ENCODE data around the gene MICOS13.

MICOS13 gene

DNA sequence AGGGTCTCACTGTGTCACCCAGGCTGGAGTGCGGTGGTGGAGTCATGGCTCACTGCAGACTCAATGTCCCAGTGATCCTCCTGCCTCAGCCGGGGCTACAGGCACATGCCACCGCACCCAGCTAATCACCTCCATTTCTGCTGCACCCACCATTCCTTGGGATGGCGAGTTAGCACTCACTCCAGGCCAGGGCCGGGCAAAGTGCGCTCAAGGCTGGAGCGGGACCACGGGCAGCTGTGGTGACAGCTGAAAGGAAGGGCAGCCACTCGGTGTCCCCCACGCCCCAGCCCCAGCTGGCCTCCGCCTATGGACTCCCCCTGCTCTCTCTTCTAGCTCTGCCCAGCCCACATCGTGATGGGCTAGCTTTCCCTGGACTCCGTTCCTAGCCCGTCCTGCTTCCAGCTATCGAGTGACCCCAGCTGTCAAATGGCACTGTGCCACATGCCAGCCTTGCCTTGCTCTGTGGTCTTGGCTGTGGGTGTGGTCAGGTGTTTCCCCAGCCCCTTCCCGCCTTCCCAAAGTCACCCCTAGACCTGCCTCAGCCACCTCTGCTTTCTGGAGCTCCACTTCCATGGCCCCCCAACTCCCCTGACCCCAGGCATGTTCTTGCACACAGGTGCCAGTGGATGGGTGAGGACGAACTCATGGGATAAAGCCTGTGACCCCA, 4.1 kb downstream of the MICOS13 start:
- no peaks in the 10 kb centered on the region for H4K20me1 ChIP-seq (ENCODE audit: insufficient read depth, low read length)
- H3K9ac ChIP-seq (ENCODE audit: low read length): no peak overlapping the region
- TF ChIP-seq EZH2phosphoT487 (IDR thresholded peaks at IDR 0.05; ENCODE audit: low read depth): no peak
- TF ChIP-seq, protein P1, sequence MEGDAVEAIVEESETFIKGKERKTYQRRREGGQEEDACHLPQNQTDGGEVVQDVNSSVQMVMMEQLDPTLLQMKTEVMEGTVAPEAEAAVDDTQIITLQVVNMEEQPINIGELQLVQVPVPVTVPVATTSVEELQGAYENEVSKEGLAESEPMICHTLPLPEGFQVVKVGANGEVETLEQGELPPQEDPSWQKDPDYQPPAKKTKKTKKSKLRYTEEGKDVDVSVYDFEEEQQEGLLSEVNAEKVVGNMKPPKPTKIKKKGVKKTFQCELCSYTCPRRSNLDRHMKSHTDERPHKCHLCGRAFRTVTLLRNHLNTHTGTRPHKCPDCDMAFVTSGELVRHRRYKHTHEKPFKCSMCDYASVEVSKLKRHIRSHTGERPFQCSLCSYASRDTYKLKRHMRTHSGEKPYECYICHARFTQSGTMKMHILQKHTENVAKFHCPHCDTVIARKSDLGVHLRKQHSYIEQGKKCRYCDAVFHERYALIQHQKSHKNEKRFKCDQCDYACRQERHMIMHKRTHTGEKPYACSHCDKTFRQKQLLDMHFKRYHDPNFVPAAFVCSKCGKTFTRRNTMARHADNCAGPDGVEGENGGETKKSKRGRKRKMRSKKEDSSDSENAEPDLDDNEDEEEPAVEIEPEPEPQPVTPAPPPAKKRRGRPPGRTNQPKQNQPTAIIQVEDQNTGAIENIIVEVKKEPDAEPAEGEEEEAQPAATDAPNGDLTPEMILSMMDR (IDR thresholded peaks at IDR 0.05; ENCODE audit: low read depth, low read length): no peak
- H2AFZ ChIP-seq (ENCODE audit: low read depth, low read length): no peak overlapping the region
- peaks cover 17% of the 10 kb centered on the region for H3K36me3 ChIP-seq (replicated peaks; ENCODE audit: low read depth, low read length)
- H3K27me3 ChIP-seq (ENCODE audit: low read depth, low read length): no peaks in the 10 kb centered on the region
- no peak overlapping the region for H3K4me2 ChIP-seq (ENCODE audit: low read length)
- no peak overlapping the region for H3K4me3 ChIP-seq (ENCODE audit: low read length)
- peaks cover 11% of the 10 kb centered on the region; the same call in 1 of the 2 replicates for H3K4me1 ChIP-seq (ENCODE audit: low read length)
- peaks cover 12% of the 10 kb centered on the region for H3K79me2 ChIP-seq (ENCODE audit: low read length)
- H3K27ac ChIP-seq (ENCODE audit: low read length): no peak overlapping the region
- H3K9me3 ChIP-seq (ENCODE audit: insufficient read depth, low read length): no peaks in the 10 kb centered on the region

GRCh38 chr19:5674714-5675113, 5.6 kb downstream of the MICOS13 start:
- no peak overlapping the region for H3K4me2 ChIP-seq (ENCODE audit: low read length)
- H3K4me3 ChIP-seq (ENCODE audit: low read length): no peak overlapping the region
- no peaks in the 10 kb centered on the region for H3K9me3 ChIP-seq (ENCODE audit: insufficient read depth, low read length)
- H3K79me2 ChIP-seq (ENCODE audit: low read length): peaks cover 7% of the 10 kb centered on the region
- no peak overlapping the region for H2AFZ ChIP-seq (ENCODE audit: low read depth, low read length)
- no peak overlapping the region for H3K27ac ChIP-seq (ENCODE audit: low read length)
- no peak for TF ChIP-seq EZH2phosphoT487 (IDR thresholded peaks at IDR 0.05; ENCODE audit: low read depth)
- TF ChIP-seq, protein P1 (IDR thresholded peaks at IDR 0.05; ENCODE audit: low read depth, low read length): no peak
- peaks cover 7% of the 10 kb centered on the region; the same call in 1 of the 2 replicates for H3K4me1 ChIP-seq (ENCODE audit: low read length)
- no peaks in the 10 kb centered on the region for H3K27me3 ChIP-seq (ENCODE audit: low read depth, low read length)
- no peak overlapping the region for H3K9ac ChIP-seq (ENCODE audit: low read length)
- peaks cover 21% of the 10 kb centered on the region for H3K36me3 ChIP-seq (replicated peaks; ENCODE audit: low read depth, low read length)
- no peaks in the 10 kb centered on the region for H4K20me1 ChIP-seq (ENCODE audit: insufficient read depth, low read length)

- Histone ChIP-seq H3K4me2 (ENCODE audit: low read length) (no peak overlapping the region), H3K9me3 (ENCODE audit: insufficient read depth, low read length) (no peaks in the 10 kb centered on the region), H3K9ac (ENCODE audit: low read length) (no peak overlapping the region), H3K27me3 (ENCODE audit: low read depth, low read length) (no peaks in the 10 kb centered on the region), H3K27ac (ENCODE audit: low read length) (no peak overlapping the region), H2AFZ (ENCODE audit: low read depth, low read length) (no peak overlapping the region), H3K4me1 (ENCODE audit: low read length) (no peaks in the 10 kb centered on the region), H3K36me3 (replicated peaks; ENCODE audit: low read depth, low read length) (peaks cover 31% of the 10 kb centered on the region), H3K79me2 (ENCODE audit: low read length) (peaks cover 3% of the 10 kb centered on the region; the same call in 1 of the 2 replicates), H4K20me1 (ENCODE audit: insufficient read depth, low read length) (no peaks in the 10 kb centered on the region; the same call in 1 of the 2 replicates), H3K4me3 (ENCODE audit: low read length) (no peak overlapping the region)
- no peak for TF ChIP-seq EZH2phosphoT487 (IDR thresholded peaks at IDR 0.05; ENCODE audit: low read depth)
- TF ChIP-seq, protein P1 (IDR thresholded peaks at IDR 0.05; ENCODE audit: low read depth, low read length): no peak
These were observed 6.6 kb downstream of the MICOS13 start for GRCh38 chr19:5673752-5674151.

DNA sequence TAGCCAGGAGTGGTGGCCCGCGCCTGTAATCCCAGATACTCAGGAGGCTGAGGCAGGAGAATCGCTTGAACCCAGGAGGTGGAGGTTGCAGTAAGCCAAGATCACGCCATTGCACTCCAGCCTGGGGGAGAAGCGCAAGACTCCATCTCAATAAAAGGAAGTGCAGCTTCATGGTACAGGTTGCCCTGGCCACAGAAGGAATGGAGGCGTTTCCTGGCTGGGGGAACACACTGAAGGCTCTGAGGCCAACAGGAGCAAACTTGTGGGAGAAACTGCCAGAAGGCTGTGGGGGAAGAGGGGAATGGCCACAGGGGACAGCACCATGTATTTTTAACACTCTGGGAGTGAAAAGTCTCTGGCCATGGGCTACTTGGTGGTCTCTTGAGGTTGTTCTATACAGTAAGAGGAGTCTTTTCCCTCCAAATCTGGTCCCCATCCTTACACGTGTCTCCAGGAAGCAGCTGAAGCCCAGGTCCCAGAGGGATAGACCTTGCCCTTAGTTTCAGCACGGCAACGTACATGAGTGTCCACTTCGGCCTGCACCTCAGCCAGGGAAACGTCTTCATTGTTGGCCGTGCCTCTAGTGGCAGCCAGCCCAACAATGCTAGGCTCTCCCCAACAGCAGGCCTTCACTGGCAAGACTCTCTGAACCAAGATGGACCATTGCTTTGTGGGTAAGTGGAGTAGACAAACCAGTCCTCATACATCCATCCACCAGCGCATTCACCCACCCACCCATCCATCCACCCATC, 7.4 kb downstream of the MICOS13 start:
- Histone ChIP-seq H3K27me3 (ENCODE audit: low read depth, low read length) (no peaks in the 10 kb centered on the region), H3K27ac (ENCODE audit: low read length) (no peak overlapping the region), H2AFZ (ENCODE audit: low read depth, low read length) (no peak overlapping the region), H3K9ac (ENCODE audit: low read length) (no peak overlapping the region), H3K4me3 (ENCODE audit: low read length) (no peak overlapping the region), H4K20me1 (ENCODE audit: insufficient read depth, low read length) (no peaks in the 10 kb centered on the region; the same call in 1 of the 2 replicates), H3K4me2 (ENCODE audit: low read length) (no peak overlapping the region), H3K36me3 (replicated peaks; ENCODE audit: low read depth, low read length) (peaks cover 32% of the 10 kb centered on the region), H3K9me3 (ENCODE audit: insufficient read depth, low read length) (no peaks in the 10 kb centered on the region), H3K79me2 (ENCODE audit: low read length) (peaks cover 3% of the 10 kb centered on the region; the same call in 1 of the 2 replicates), H3K4me1 (ENCODE audit: low read length) (no peaks in the 10 kb centered on the region)
- no peak for TF ChIP-seq EZH2phosphoT487 (IDR thresholded peaks at IDR 0.05; ENCODE audit: low read depth)
- TF ChIP-seq, protein P1 (IDR thresholded peaks at IDR 0.05; ENCODE audit: low read depth, low read length): no peak
